H9 (cell line): Measurements from ENCODE around the gene EPHB2. TPM values are rescaled to one million over a fixed set of nuclear protein-coding genes. Genes with fewer than 3 reads are reported as not detected.

Source experiments
- DNase-seq: peaks from one replicate; pipeline ENCODE4 v3.0.0-alpha.2; 2017
- H2AFZ ChIP-seq: one replicate; pipeline ENCODE4 v1.6.1; 2013; ENCODE audit warnings: mild to moderate bottlenecking, low read length, control low read depth, moderate library complexity
- H2AK5ac ChIP-seq: 2 replicates; pipeline ENCODE4 v1.6.1; 2013; ENCODE audit warnings: low read length, control low read depth, mixed read lengths; ENCODE audit not compliant: insufficient read length
- H2BK120ac ChIP-seq: one replicate; pipeline ENCODE4 v1.6.1; 2013; ENCODE audit warnings: low read depth, mild to moderate bottlenecking, low read length, control low read depth, inconsistent platforms; ENCODE audit not compliant: poor library complexity, severe bottlenecking
- H2BK12ac ChIP-seq: 2 replicates; pipeline ENCODE4 v1.6.1; 2013; ENCODE audit warnings: low read length, control low read depth, mixed read lengths, low read depth; ENCODE audit not compliant: insufficient read length
- H2BK15ac ChIP-seq: 2 replicates; pipeline ENCODE4 v1.6.1; 2013; ENCODE audit warnings: low read depth, low read length, control low read depth
- H2BK20ac ChIP-seq: one replicate; pipeline ENCODE4 v1.6.1; 2013; ENCODE audit warnings: low read depth, mild to moderate bottlenecking, low read length, control low read depth, inconsistent platforms; ENCODE audit not compliant: poor library complexity, severe bottlenecking
- H2BK5ac ChIP-seq: 2 replicates; pipeline ENCODE4 v1.6.1; 2013; ENCODE audit warnings: low read length, control low read depth, mixed read lengths; ENCODE audit not compliant: insufficient read length
- H3K14ac ChIP-seq: 2 replicates; pipeline ENCODE4 v1.6.1; 2013; ENCODE audit warnings: low read length, control low read depth; ENCODE audit not compliant: insufficient read depth
- H3K18ac ChIP-seq: 2 replicates; pipeline ENCODE4 v1.6.1; 2013; ENCODE audit warnings: low read depth, mild to moderate bottlenecking, mixed read lengths, low read length, control low read depth; ENCODE audit not compliant: insufficient read length
- H3K23ac ChIP-seq: 2 replicates; pipeline ENCODE4 v1.6.1; 2013; ENCODE audit warnings: low read length, control low read depth, mixed read lengths, low read depth; ENCODE audit not compliant: insufficient read length
- H3K23me2 ChIP-seq: 2 replicates; pipeline ENCODE4 v1.6.1; 2013; ENCODE audit warnings: low read depth, mild to moderate bottlenecking, mixed read lengths, low read length, control low read depth; ENCODE audit not compliant: insufficient read length, poor library complexity, severe bottlenecking
- H3K27ac ChIP-seq: 2 replicates; pipeline ENCODE4 v1.5.1; 2013; ENCODE audit warnings: low read length, control low read depth, mixed read lengths, low read depth; ENCODE audit not compliant: insufficient read length
- H3K27me3 ChIP-seq: 2 replicates; pipeline ENCODE4 v1.6.1; 2013; ENCODE audit warnings: low read length, control low read depth, inconsistent platforms; ENCODE audit not compliant: insufficient read depth
- H3K4ac ChIP-seq: 2 replicates; pipeline ENCODE4 v1.6.1; 2013; ENCODE audit warnings: low read depth, mild to moderate bottlenecking, control low read depth, inconsistent platforms, low read length, moderate library complexity
- H3K4me1 ChIP-seq: 2 replicates; pipeline ENCODE4 v1.6.1; 2013; ENCODE audit warnings: low read length, control low read depth, inconsistent platforms; ENCODE audit not compliant: insufficient read depth
- H3K4me2 ChIP-seq: 2 replicates; pipeline ENCODE4 v1.6.1; 2013; ENCODE audit warnings: low read length, control low read depth, mixed read lengths; ENCODE audit not compliant: insufficient read length, insufficient read depth
- H3K56ac ChIP-seq: 2 replicates; pipeline ENCODE4 v1.6.1; 2013; ENCODE audit warnings: low read depth, mild to moderate bottlenecking, mixed read lengths, low read length, control low read depth; ENCODE audit not compliant: insufficient read length
- H3K79me1 ChIP-seq: 2 replicates; pipeline ENCODE4 v1.6.1; 2013; ENCODE audit warnings: low read depth, mild to moderate bottlenecking, moderate library complexity, low read length, control low read depth, inconsistent platforms; ENCODE audit not compliant: insufficient read depth, poor library complexity, severe bottlenecking
- H3K79me2 ChIP-seq: 2 replicates; pipeline ENCODE4 v1.6.1; 2013; ENCODE audit warnings: low read length, control low read depth, inconsistent platforms; ENCODE audit not compliant: insufficient read depth
- H3K9ac ChIP-seq: 2 replicates; pipeline ENCODE4 v1.6.1; 2013; ENCODE audit warnings: low read length, control low read depth, mixed read lengths; ENCODE audit not compliant: insufficient read length; ENCODE audit errors: extremely low read depth
- H3K9me3 ChIP-seq: one replicate; pipeline ENCODE4 v1.6.1; 2013; ENCODE audit warnings: low read depth, low read length, inconsistent platforms; ENCODE audit not compliant: control insufficient read depth
- H3T11ph ChIP-seq: one replicate; pipeline ENCODE4 v1.6.1; 2013; ENCODE audit warnings: mild to moderate bottlenecking, low read length, control low read depth, inconsistent platforms
- H4K20me1 ChIP-seq: one replicate; pipeline ENCODE4 v1.6.1; 2013; ENCODE audit not compliant: control insufficient read depth, insufficient read length, insufficient read depth
- H4K5ac ChIP-seq: 2 replicates; pipeline ENCODE4 v1.6.1; 2013; ENCODE audit warnings: low read depth, mild to moderate bottlenecking, mixed read lengths, low read length, control low read depth; ENCODE audit not compliant: insufficient read length
- H4K8ac ChIP-seq: replicated peaks from 2 replicates; pipeline ENCODE4 v1.6.1; 2013; ENCODE audit warnings: low read length, control low read depth, mixed read lengths, low read depth; ENCODE audit not compliant: insufficient read length
- H4K91ac ChIP-seq: 2 replicates; pipeline ENCODE4 v1.6.1; 2013; ENCODE audit warnings: low read depth, mild to moderate bottlenecking, moderate library complexity, mixed read lengths, low read length, control low read depth; ENCODE audit not compliant: insufficient read length
- H3K27ac Mint-ChIP-seq, 3 experiments: 2 replicates in 2 of 3; 3 replicates in 1 of 3; pipeline ENCODE4 v1.8.0; 2020 to 2021; ENCODE audit warnings: mixed read lengths in 3 of 3, mild to moderate bottlenecking in 1 of 3, moderate library complexity in 1 of 3
- H3K27me3 Mint-ChIP-seq: 2 replicates; pipeline ENCODE4 v1.8.0; 2021; ENCODE audit warnings: low read depth, mild to moderate bottlenecking, moderate library complexity, mixed read lengths
- H3K36me3 Mint-ChIP-seq, 3 experiments: 2 replicates in 2 of 3; 3 replicates in 1 of 3; pipeline ENCODE4 v1.8.0; 2020 to 2021; ENCODE audit warnings: low read depth in 3 of 3, mixed read lengths in 3 of 3; ENCODE audit not compliant: insufficient read depth in 1 of 3
- H3K4me1 Mint-ChIP-seq, 2 experiments: 2 replicates each; pipeline ENCODE4 v1.8.0; 2020; ENCODE audit warnings: mixed read lengths in 2 of 2
- H3K4me3 Mint-ChIP-seq, 2 experiments: 2 replicates in 1 of 2; 3 replicates in 1 of 2; pipeline ENCODE4 v1.8.0; 2020 to 2021; ENCODE audit warnings: mild to moderate bottlenecking in 2 of 2, mixed read lengths in 2 of 2, moderate library complexity in 1 of 2
- H3K9me3 Mint-ChIP-seq, 2 experiments: 2 replicates in 1 of 2; 3 replicates in 1 of 2; pipeline ENCODE4 v1.8.0; 2020; ENCODE audit warnings: mild to moderate bottlenecking in 2 of 2, mixed read lengths in 2 of 2, moderate library complexity in 1 of 2
- CTCF ChIP-seq: fragments of 200-600 bp; sonication (generic); conservative IDR thresholded peaks from 3 replicates; pipeline ENCODE4 v1.8.0; 2021; ENCODE audit warnings: antibody characterized with exemption, mild to moderate bottlenecking
- WGBS: extraction: QIAGEN DNeasy Blood & Tissue Kit; methylation state at CpG from one replicate; pipeline ENCODE4 v1.1.7; 2013; ENCODE audit warnings: missing lambda C conversion rate, low lambda C conversion rate, mixed read lengths; ENCODE audit not compliant: insufficient read length; ENCODE audit errors: extremely low coverage; 5-methylcytosine and 5-hydroxymethylcytosine counted together
- total RNA-seq: library from RNA; stranded (reverse); gene quantifications from 2 replicates; pipeline ENCODE4 v1.2.1, GENCODE V29; 2021

Gene EPHB2
- total RNA-seq, 1 experiment from 2014 or later = 9.5 TPM

GRCh38 chr1:22870201-22870871 is 159.7 kb downstream of the EPHB2 start:
- H3K27me3 Mint-ChIP-seq = no peaks in the 10 kb centered on the region; the same call in none of the 2 replicates
- Histone ChIP-seq H2AFZ (no peak overlapping the region), H3K79me2 (no peaks in the 10 kb centered on the region), H3K4ac (no peak overlapping the region), H2BK12ac (no peak overlapping the region), H4K20me1 (no peaks in the 10 kb centered on the region), H3K27ac (no peak overlapping the region), H2BK5ac (no peak overlapping the region), H3K79me1 (no peaks in the 10 kb centered on the region), H3K23me2 (no peaks in the 10 kb centered on the region), H3K14ac (peak overlapping the region; percentile 9; the same call in 1 of the 2 replicates), H3T11ph (no peak overlapping the region), H4K8ac (no peak overlapping the region), H3K4me1 (no peaks in the 10 kb centered on the region), H3K56ac (no peak overlapping the region), H2BK20ac (no peak overlapping the region), H4K5ac (no peak overlapping the region), H3K4me2 (no peak overlapping the region), H3K18ac (no peak overlapping the region), H2AK5ac (no peak overlapping the region), H2BK120ac (no peak overlapping the region), H4K91ac (no peak overlapping the region), H3K27me3 (no peaks in the 10 kb centered on the region), H3K9ac (no peak overlapping the region), H3K9me3 (no peaks in the 10 kb centered on the region), H3K23ac (no peak overlapping the region), H2BK15ac (no peak overlapping the region)
- H3K36me3 Mint-ChIP-seq = peaks cover 2 to 8% (median 3%) of the 10 kb centered on the region in 3 experiments; a peak in 5 of 7 replicates
- no peak for DNase-seq
- peaks cover 0 to 4% of the 10 kb centered on the region in 2 experiments; a peak in 2 of 5 replicates for H3K9me3 Mint-ChIP-seq
- H3K4me1 Mint-ChIP-seq = peaks cover 14 to 28% of the 10 kb centered on the region in 2 experiments
- WGBS = no CpG with 5 or more reads among the region's 15 CpGs
- no peak for TF ChIP-seq CTCF
- H3K27ac Mint-ChIP-seq = peak overlapping the region in 1 of 3 experiments; percentile 70; a peak in 1 of 7 replicates
- H3K4me3 Mint-ChIP-seq = no peak overlapping the region
